ENCODE results near the gene TCERG1L. TPM values are rescaled to one million over a fixed set of nuclear protein-coding genes. Genes with fewer than 3 reads are reported as not detected.

TCERG1L gene
- total RNA-seq, 4 donors from 2014 or later, result 0.12 TPM; not detected in 3

- no peak overlapping the region for H3K4me3 ChIP-seq
- 91 to 100% methylated on average over 3 to 14 of the region's 18 CpGs for WGBS, 2 donors (ENCODE audit: low coverage in 1 of 2)
Measured at GRCh38 chr10:131112691-131113090, 198.8 kb downstream of the TCERG1L start.

DNA sequence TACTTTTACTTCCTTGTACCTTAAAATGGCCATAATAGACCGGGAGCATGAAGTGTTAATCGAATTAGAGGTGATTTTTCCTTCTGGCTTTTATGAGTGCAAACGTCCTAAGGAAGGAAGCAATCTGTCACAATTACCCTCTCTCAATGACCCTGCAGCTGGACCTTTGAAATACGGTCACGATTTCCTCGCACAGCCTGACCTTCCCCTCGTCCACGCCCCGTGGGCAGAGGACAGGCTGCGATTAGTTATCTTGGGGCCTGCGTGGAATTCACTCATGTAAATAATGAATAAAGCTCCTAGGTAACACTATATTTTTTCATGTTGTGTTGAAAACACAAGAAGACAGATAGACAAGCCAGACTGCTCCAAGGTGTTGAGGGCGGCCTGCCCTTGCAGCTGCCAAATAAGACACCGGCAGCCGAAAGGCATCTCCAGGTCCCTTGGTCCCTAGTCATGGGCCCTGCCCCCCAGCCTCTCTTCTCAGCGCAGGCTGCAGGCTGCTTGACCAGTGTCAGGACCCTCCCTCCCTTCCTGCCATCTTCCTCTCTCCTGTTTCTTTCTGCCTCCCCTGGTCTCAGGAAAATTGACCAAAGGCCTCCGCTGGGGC is 199.9 kb downstream of the TCERG1L start:
- Histone ChIP-seq H3K4me3 (no peak overlapping the region), H3K36me3 (no peaks in the 10 kb centered on the region), H3K27ac (no peak overlapping the region), H3K27me3 (peaks cover 16% of the 10 kb centered on the region), H3K4me1 (no peaks in the 10 kb centered on the region), H3K9me3 (peaks cover 0 to 12% (median 0%) of the 10 kb centered on the region in 3 donors)
- TF ChIP-seq POLR2A (IDR thresholded peaks at IDR 0.05) (no peak), POLR2AphosphoS5 (IDR thresholded peaks at IDR 0.05) (no peak), EP300 (IDR thresholded peaks at IDR 0.05) (no peak)
- TF ChIP-seq, protein P1, sequence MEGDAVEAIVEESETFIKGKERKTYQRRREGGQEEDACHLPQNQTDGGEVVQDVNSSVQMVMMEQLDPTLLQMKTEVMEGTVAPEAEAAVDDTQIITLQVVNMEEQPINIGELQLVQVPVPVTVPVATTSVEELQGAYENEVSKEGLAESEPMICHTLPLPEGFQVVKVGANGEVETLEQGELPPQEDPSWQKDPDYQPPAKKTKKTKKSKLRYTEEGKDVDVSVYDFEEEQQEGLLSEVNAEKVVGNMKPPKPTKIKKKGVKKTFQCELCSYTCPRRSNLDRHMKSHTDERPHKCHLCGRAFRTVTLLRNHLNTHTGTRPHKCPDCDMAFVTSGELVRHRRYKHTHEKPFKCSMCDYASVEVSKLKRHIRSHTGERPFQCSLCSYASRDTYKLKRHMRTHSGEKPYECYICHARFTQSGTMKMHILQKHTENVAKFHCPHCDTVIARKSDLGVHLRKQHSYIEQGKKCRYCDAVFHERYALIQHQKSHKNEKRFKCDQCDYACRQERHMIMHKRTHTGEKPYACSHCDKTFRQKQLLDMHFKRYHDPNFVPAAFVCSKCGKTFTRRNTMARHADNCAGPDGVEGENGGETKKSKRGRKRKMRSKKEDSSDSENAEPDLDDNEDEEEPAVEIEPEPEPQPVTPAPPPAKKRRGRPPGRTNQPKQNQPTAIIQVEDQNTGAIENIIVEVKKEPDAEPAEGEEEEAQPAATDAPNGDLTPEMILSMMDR (IDR thresholded peaks at IDR 0.05), result no peak
- no peak for ATAC-seq
- 22 to 26% methylated on average over 7 to 15 of the region's 16 CpGs for WGBS, 2 donors (ENCODE audit: low coverage in 1 of 2)

More at GRCh38 chr10:131112691-131113090, 198.8 kb downstream of the TCERG1L start:
- no peaks in the 10 kb centered on the region for H3K36me3 ChIP-seq
- ATAC-seq, result no peak
- peaks cover 0 to 12% (median 0%) of the 10 kb centered on the region in 3 donors for H3K9me3 ChIP-seq
- H3K27ac ChIP-seq, result no peak overlapping the region
- H3K27me3 ChIP-seq, result peaks cover 12% of the 10 kb centered on the region
- TF ChIP-seq EP300 (IDR thresholded peaks at IDR 0.05) (no peak), POLR2A (IDR thresholded peaks at IDR 0.05) (no peak), POLR2AphosphoS5 (IDR thresholded peaks at IDR 0.05) (no peak)
- TF ChIP-seq, protein P1 (IDR thresholded peaks at IDR 0.05), result no peak
- no peaks in the 10 kb centered on the region for H3K4me1 ChIP-seq

DNA sequence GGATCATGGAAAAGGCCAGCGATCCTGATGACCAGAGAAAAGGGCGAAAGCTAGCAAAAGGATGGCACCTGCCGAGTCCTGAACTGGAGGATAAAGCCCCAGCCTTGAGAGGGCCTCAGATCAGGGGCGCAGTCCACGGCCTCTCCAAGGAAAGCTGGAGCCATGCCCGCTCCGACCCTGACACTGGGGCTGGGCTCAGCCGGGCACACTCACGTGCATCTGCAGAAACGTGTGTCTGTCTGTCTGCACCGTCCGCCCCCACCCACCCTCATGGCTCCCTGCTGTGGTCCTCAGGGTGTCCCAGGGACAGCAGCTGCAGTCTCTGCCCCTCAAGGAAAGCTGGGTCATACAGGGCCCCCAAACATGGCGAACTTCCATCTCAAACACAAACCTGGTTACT is 200.5 kb downstream of the TCERG1L start:
- WGBS, 2 donors (ENCODE audit: low coverage in 1 of 2), result 77 to 79% methylated on average over 5 to 11 of the region's 13 CpGs
- no peak overlapping the region for H3K4me3 ChIP-seq
- TF ChIP-seq POLR2AphosphoS5 (IDR thresholded peaks at IDR 0.05), result no peak
- TF ChIP-seq, protein P1 (IDR thresholded peaks at IDR 0.05), result no peak
- TF ChIP-seq POLR2A (IDR thresholded peaks at IDR 0.05), result no peak
- TF ChIP-seq EP300 (IDR thresholded peaks at IDR 0.05), result no peak

GRCh38 chr10:131110241-131110783 is 201.2 kb downstream of the TCERG1L start:
- Histone ChIP-seq H3K27ac (no peak overlapping the region), H3K27me3 (peaks cover 21% of the 10 kb centered on the region), H3K9me3 (peaks cover 0 to 19% (median 0%) of the 10 kb centered on the region in 3 donors), H3K4me3 (no peak overlapping the region), H3K36me3 (no peaks in the 10 kb centered on the region), H3K4me1 (no peaks in the 10 kb centered on the region)
- no peak for ATAC-seq
- WGBS, 2 donors (ENCODE audit: low coverage in 1 of 2), result 86 to 90% methylated on average over 2 to 6 of the region's 11 CpGs
- TF ChIP-seq POLR2AphosphoS5 (IDR thresholded peaks at IDR 0.05), result no peak
- TF ChIP-seq, protein P1 (IDR thresholded peaks at IDR 0.05), result no peak
- TF ChIP-seq EP300 (IDR thresholded peaks at IDR 0.05), result no peak
- no peak for TF ChIP-seq POLR2A (IDR thresholded peaks at IDR 0.05)

More for the DNA sequence above, 200.5 kb downstream of the TCERG1L start:
- Histone ChIP-seq H3K36me3 (no peaks in the 10 kb centered on the region), H3K4me1 (no peaks in the 10 kb centered on the region), H3K27me3 (peaks cover 21% of the 10 kb centered on the region), H3K27ac (no peak overlapping the region), H3K9me3 (peaks cover 0 to 16% (median 0%) of the 10 kb centered on the region in 3 donors)
- ATAC-seq, result no peak

- Histone ChIP-seq H3K27me3 (peaks cover 21% of the 10 kb centered on the region), H3K36me3 (no peaks in the 10 kb centered on the region), H3K4me1 (no peaks in the 10 kb centered on the region), H3K4me3 (no peak overlapping the region), H3K9me3 (peaks cover 0 to 19% (median 0%) of the 10 kb centered on the region in 3 donors), H3K27ac (no peak overlapping the region)
- TF ChIP-seq POLR2A (IDR thresholded peaks at IDR 0.05) (no peak), POLR2AphosphoS5 (IDR thresholded peaks at IDR 0.05) (no peak), EP300 (IDR thresholded peaks at IDR 0.05) (no peak)
- TF ChIP-seq, protein P1 (IDR thresholded peaks at IDR 0.05), result no peak
- WGBS, 2 donors (ENCODE audit: low coverage in 1 of 2), result 100% methylated on average over 1 of the region's 16 CpGs; no CpG with 5 or more reads in 1 of the 2 donors
- no peak for ATAC-seq
Measured at GRCh38 chr10:131109726-131110125, 201.8 kb downstream of the TCERG1L start.

Measured in gastroesophageal sphincter (tissue), 4 donors.